ENCODE measurements around the gene STAT5A.

- no peak for TF ChIP-seq CTCF (IDR thresholded peaks at IDR 0.05)
- TF ChIP-seq POLR2A (IDR thresholded peaks at IDR 0.05) = no peak
Observed at GRCh38 chr17:42246515-42246914, 41.8 kb upstream of the STAT5A start.
